ENCODE measurements around the gene DPP10.

GRCh38 chr2:114598329-114598728, 155.9 kb downstream of the DPP10 start:
- TF ChIP-seq ZNF121 (CRISPR knock-in tag; IDR thresholded peaks at IDR 0.05): no peak
- TF ChIP-seq EP300 (IDR thresholded peaks at IDR 0.05; ENCODE audit: low read depth in 2 of 2, low read length in 2 of 2): no peak
- no peak for TF ChIP-seq EP300 (CRISPR knock-in tag; IDR thresholded peaks at IDR 0.05; ENCODE audit: borderline replicate concordance)
- TF ChIP-seq MAFF (IDR thresholded peaks at IDR 0.05; ENCODE audit: low read depth, low read length): no peak
- TF ChIP-seq CTCF (CRISPR knock-in tag; IDR thresholded peaks at IDR 0.05): no peak
- no peak for TF ChIP-seq ZNF335 (CRISPR knock-in tag; IDR thresholded peaks at IDR 0.05)

Measured in HepG2 (cell line).